K562 (cell line): ENCODE measurements around the gene ZBTB22. TPM values are rescaled to one million over a fixed set of nuclear protein-coding genes. Genes with fewer than 3 reads are reported as not detected.
A peak's percentile ranks its signal among the peaks of the same experiment; 100 is the strongest.

Experiments
- ATAC-seq: fragments of 200-7000 bp; cut with Tn5 transposase; 3 replicates; pipeline ENCODE4 v1.9.1; 2020; ENCODE audit warnings: moderate library complexity
- BruUV-seq: library from RNA; stranded (reverse); fragments of 400-500 nt; replicated peaks from 2 replicates; lab custom pipeline; 2021; lab: Mats Ljungman, UMichigan
- CTCF ChIA-PET: fragments of 300-600 bp; formaldehyde crosslinking; extraction: SDS; loops from one replicate; lab custom pipeline; 2021; ENCODE audit warnings: low intra/inter-chr PET ratio; lab: Yijun Ruan, JAX
- POLR2A ChIA-PET: fragments of 300-600, 350-650 bp; sonication (Branson Sonifier 250); formaldehyde crosslinking; extraction: SDS; loops from one replicate; lab custom pipeline; 2021; ENCODE audit warnings: antibody characterized with exemption, inconsistent platforms; lab: Yijun Ruan, JAX
- DNase-seq, 4 experiments: peaks; one replicate each; pipeline versions ENCODE4 v3.0.0 to v3.0.0-alpha.2; 2011 to 2018; ENCODE audit warnings: low spot score in 3 of 4, mixed read lengths in 3 of 4; ENCODE audit errors: extremely low read depth in 1 of 4
- FAIRE-seq: peaks from 2 replicates; lab custom pipeline; 2011; peaks lifted over from hg19 to GRCh38; lab: Jason Lieb, UNC
- H2AFZ ChIP-seq: 2 replicates; pipeline ENCODE4 v1.6.0; 2011; ENCODE audit warnings: low read depth, low read length, control low read depth, inconsistent platforms
- H3K27ac ChIP-seq: fragments of 200-600 bp; 3 replicates; pipeline ENCODE4 v1.8.0; 2011; ENCODE audit warnings: low read depth, mild to moderate bottlenecking, control low read depth, inconsistent platforms, low read length, moderate library complexity, mixed read lengths; ENCODE audit errors: extremely low read depth
- H3K27me3 ChIP-seq, 2 experiments: fragments of 300-600 bp in 1 of 2; 2 replicates in 1 of 2; 3 replicates in 1 of 2; pipeline versions ENCODE4 v1.6.0 to v1.8.0; 2011; ENCODE audit warnings: inconsistent platforms in 2 of 2, low read length in 2 of 2, mild to moderate bottlenecking in 1 of 2, mixed read lengths in 1 of 2, moderate library complexity in 1 of 2; ENCODE audit not compliant: control insufficient read depth in 2 of 2, insufficient read depth in 2 of 2
- H3K36me3 ChIP-seq: fragments of 300-600 bp; 3 replicates; pipeline ENCODE4 v1.8.0; 2011; ENCODE audit warnings: mild to moderate bottlenecking, low read length, inconsistent platforms; ENCODE audit not compliant: control insufficient read depth, insufficient read depth
- H3K4me1 ChIP-seq, 2 experiments: fragments of 200-600 bp in 1 of 2; replicated peaks in 1 of 2; 2 replicates in 1 of 2; 3 replicates in 1 of 2; pipeline versions ENCODE4 v1.5.1 to v1.8.0; 2011; ENCODE audit warnings: inconsistent platforms in 2 of 2, low read length in 2 of 2, mild to moderate bottlenecking in 1 of 2, mixed read lengths in 1 of 2, moderate library complexity in 1 of 2; ENCODE audit not compliant: control insufficient read depth in 2 of 2, insufficient read depth in 2 of 2
- H3K4me2 ChIP-seq: 2 replicates; pipeline ENCODE4 v1.6.1; 2011; ENCODE audit warnings: low read length, control low read depth, inconsistent platforms, mixed read lengths; ENCODE audit not compliant: insufficient read depth
- H3K4me3 ChIP-seq: fragments of 200-600 bp; sonication (generic), shearing (Covaris generic); 2 replicates; pipeline ENCODE4 v1.5.1; 2016; ENCODE audit warnings: control low read depth, inconsistent platforms
- H3K79me2 ChIP-seq: fragments of 200-600 bp; 3 replicates; pipeline ENCODE4 v1.8.0; 2011; ENCODE audit warnings: low read length, inconsistent platforms; ENCODE audit not compliant: control insufficient read depth, insufficient read depth
- H3K9ac ChIP-seq, 2 experiments: 2 replicates each; pipeline versions ENCODE4 v1.6.0 to v1.6.1; 2011; ENCODE audit warnings: low read depth in 2 of 2, low read length in 2 of 2, control low read depth in 1 of 2, inconsistent platforms in 1 of 2, mild to moderate bottlenecking in 1 of 2, mixed read lengths in 1 of 2; ENCODE audit not compliant: insufficient read depth in 1 of 2
- H3K9me1 ChIP-seq: one replicate; pipeline ENCODE4 v1.6.0; 2011; ENCODE audit warnings: inconsistent platforms, mild to moderate bottlenecking, low read length, moderate library complexity; ENCODE audit not compliant: control insufficient read depth, insufficient read depth
- H3K9me3 ChIP-seq: replicated peaks from 2 replicates; pipeline ENCODE4 v1.5.1; 2011; ENCODE audit warnings: low read depth, low read length, inconsistent platforms; ENCODE audit not compliant: control insufficient read depth, insufficient read depth
- H4K20me1 ChIP-seq: replicated peaks from 2 replicates; pipeline ENCODE4 v1.6.1; 2011; ENCODE audit warnings: low read length, inconsistent platforms, mixed read lengths; ENCODE audit not compliant: control insufficient read depth, insufficient read depth
- ARNT ChIP-seq, 2 experiments: fragments of 450-650 bp; IDR thresholded peaks; 2 replicates each; pipeline ENCODE4 v1.6.1; 2016; ENCODE audit warnings: mild to moderate bottlenecking in 1 of 2
- BRD9 ChIP-seq: fragments of 450-650 bp; IDR thresholded peaks from 2 replicates; pipeline ENCODE4 v1.6.1; 2018; ENCODE audit warnings: low read depth; ENCODE audit not compliant: partially characterized antibody
- BRF1 ChIP-seq: IDR thresholded peaks from 3 replicates; pipeline ENCODE4 v1.6.1; 2011; ENCODE audit warnings: borderline replicate concordance, mild to moderate bottlenecking; ENCODE audit not compliant: insufficient read length; ENCODE audit errors: extremely low read depth
- CAMTA2 ChIP-seq: fragments of 250-450 bp; sonication (Bioruptor Pico); conservative IDR thresholded peaks from 2 replicates; pipeline ENCODE4 v1.5.1; 2022
- L3MBTL2 ChIP-seq: fragments of 450-650 bp; IDR thresholded peaks from 2 replicates; pipeline ENCODE4 v1.6.1; 2016; ENCODE audit warnings: mild to moderate bottlenecking, moderate library complexity
- NFIX ChIP-seq: fragments of 250-450 bp; sonication (Bioruptor Pico); IDR thresholded peaks from 2 replicates; pipeline ENCODE4 v1.4.0; 2020; ENCODE audit warnings: low read depth, mild to moderate bottlenecking, moderate library complexity
- RFX1 ChIP-seq: fragments of 450-650 bp; IDR thresholded peaks from 2 replicates; pipeline ENCODE4 v1.6.1; 2016; ENCODE audit warnings: mild to moderate bottlenecking, moderate library complexity
- TBP ChIP-seq: optimal IDR thresholded peaks from 2 replicates; pipeline ENCODE3; 2011; ENCODE audit warnings: low read depth, low read length, improper control_type of control experiment
- TEAD1 ChIP-seq, 2 experiments: fragments of 450-650 bp in 1 of 2; sonication (generic) in 1 of 2; formaldehyde crosslinking; IDR thresholded peaks; 2 replicates each; pipeline versions ENCODE4 v1.4.0 to v1.8.0; 2020 to 2022; ENCODE audit warnings: mild to moderate bottlenecking in 2 of 2, missing genetic modification reagents in 1 of 2
- TOE1 ChIP-seq, 2 experiments: fragments of 450-650 bp in 1 of 2; sonication (generic) in 1 of 2; formaldehyde crosslinking in 1 of 2; IDR thresholded peaks; 2 replicates each; pipeline versions ENCODE4 v1.7.1 to v1.8.0; 2016 to 2022; ENCODE audit warnings: borderline replicate concordance in 2 of 2, mild to moderate bottlenecking in 2 of 2, antibody characterized with exemption in 1 of 2, inconsistent platforms in 1 of 2, low read depth in 1 of 2, missing genetic modification reagents in 1 of 2, moderate library complexity in 1 of 2
- ZNF133 ChIP-seq: fragments of 250-450 bp; sonication (Bioruptor Pico); IDR thresholded peaks from 2 replicates; pipeline ENCODE4 v1.4.0; 2020; ENCODE audit warnings: mild to moderate bottlenecking
- ZNF146 ChIP-seq: IDR thresholded peaks from one replicate; pipeline ENCODE4 v1.6.1; 2018; ENCODE audit warnings: missing compliant biosample characterization; ENCODE audit not compliant: unreplicated experiment
- WGBS: fragments of 100-300 bp; shearing (Covaris generic); methylation state at CpG from one replicate; pipeline ENCODE4 v1.1.6; 2016; ENCODE audit warnings: low coverage, mixed read lengths; ENCODE audit not compliant: insufficient coverage; ENCODE audit errors: missing lambda C conversion rate; 5-methylcytosine and 5-hydroxymethylcytosine counted together
- in situ Hi-C: fragments of 300-500 bp; cut with MboI; formaldehyde crosslinking; loops from 4 replicates; pipeline ENCODE4 v1.15.0; 2018; ENCODE audit warnings: inconsistent platforms, mixed read lengths
- intact Hi-C: fragments of 100-400 bp; cut with micrococcal nuclease; formaldehyde crosslinking; loops from 2 replicates; pipeline ENCODE4 v1.14.2; 2022
- polyA plus RNA-seq, 8 experiments: library from polyadenylated mRNA; depleted of rRNA in 4 of 8; stranded (reverse) in 5 of 8; unstranded in 3 of 8; fragments of >200 nt; fragmentation: Nextera tagmentation in 2 of 8; fragmentation: Illumina TruSeq in 1 of 8; extraction: Ambion mirVana in 2 of 8; extraction: Trizol in 1 of 8; gene quantifications; 2 replicates each; pipeline versions ENCODE4 v1.2.1 to v1.2.3, GENCODE V29; 2011 to 2014; ENCODE audit warnings: inconsistent platforms in 1 of 8, missing spikeins in 1 of 8
- total RNA-seq, 7 experiments: library from RNA; depleted of rRNA in 6 of 7; stranded (reverse); fragments of >200 nt in 6 of 7; fragmentation: Illumina TruSeq in 2 of 7; extraction: Trizol in 2 of 7; gene quantifications; 2 replicates each; pipeline versions ENCODE4 v1.2.1 to v1.2.3, GENCODE V29; 2011 to 2021; ENCODE audit warnings: low replicate concordance in 1 of 7
- TF ChIP-seq, protein P1 (sequence below), 2 experiments: IDR thresholded peaks in 1 of 2; conservative IDR thresholded peaks in 1 of 2; 2 replicates each; pipeline ENCODE4 v1.6.1; 2016; ENCODE audit warnings: low read depth in 2 of 2, mild to moderate bottlenecking in 1 of 2, missing compliant biosample characterization in 1 of 2, missing genetic modification characterization in 1 of 2, moderate library complexity in 1 of 2
- TF ChIP-seq, protein P2 (sequence below): fragments of 450-650 bp; IDR thresholded peaks from 2 replicates; pipeline ENCODE4 v1.6.1; 2017; ENCODE audit warnings: antibody characterized with exemption

ZBTB22 gene
- total and polyA plus RNA-seq, 9 of the 15 experiments (the other 6 are each of a cell fraction or from before 2014, with no cell fraction given), result 0.21 to 11.9 (median 7.1) TPM

DNA sequence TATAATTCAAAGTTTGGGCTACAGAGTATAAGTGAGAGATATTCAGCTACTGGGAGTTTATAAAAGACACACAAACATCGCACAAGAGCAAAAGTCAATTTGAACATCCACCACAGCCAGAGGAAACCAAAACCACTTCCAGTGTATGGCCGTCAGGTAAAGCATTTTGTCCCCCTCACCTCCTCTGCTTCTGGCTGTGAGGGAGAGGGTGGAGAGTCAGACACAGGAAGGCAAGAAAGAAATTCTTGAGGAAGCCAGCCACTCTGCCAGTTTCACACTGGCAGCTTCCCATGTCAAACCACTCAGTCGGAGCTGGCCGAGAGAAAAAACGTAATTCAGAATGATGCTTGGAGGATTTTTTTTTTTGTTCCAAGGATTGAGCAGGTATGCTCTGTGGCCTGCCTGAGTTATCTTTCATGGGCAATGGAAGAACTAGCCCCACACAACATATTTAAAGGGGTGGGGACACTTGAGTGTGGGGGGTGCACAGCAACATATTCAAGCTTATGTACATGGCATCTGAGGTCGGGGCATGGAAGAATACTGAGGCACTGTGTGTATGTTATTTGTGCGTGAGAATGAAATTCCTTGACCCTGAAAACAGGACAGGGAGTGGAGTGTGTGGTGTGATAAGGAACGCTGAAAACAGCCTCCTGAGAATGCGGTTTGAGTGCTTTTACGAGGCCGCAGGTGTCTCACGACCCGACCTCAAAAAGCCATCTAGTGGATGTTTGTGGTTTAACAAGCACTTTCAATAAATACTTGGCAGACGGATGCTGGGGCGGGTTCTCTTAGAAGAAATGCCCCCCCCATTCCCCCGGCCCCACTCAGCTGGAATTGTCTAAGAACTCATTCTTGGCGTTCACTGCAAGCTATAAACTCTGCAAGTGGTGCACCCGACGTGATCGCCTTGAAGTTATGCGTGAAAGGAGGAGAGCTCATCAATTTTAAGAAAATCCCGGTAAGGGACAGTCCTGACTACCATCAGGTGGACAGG lies 27.5 kb upstream of the ZBTB22 start:
- no TSS peak for BruUV-seq
- peak; percentile 87 for FAIRE-seq
- intact Hi-C loops, result loop anchor here (1.0 to 5.0 kb wide), 3 partner anchors 22 to 64 kb away; partner anchors contain the start of gene KIFC1
- Histone ChIP-seq H3K4me2 (peak overlapping the region; percentile 61), H2AFZ (peak overlapping the region; percentile 73), H3K9me3 (no peaks in the 10 kb centered on the region), H3K79me2 (no peaks in the 10 kb centered on the region), H4K20me1 (no peaks in the 10 kb centered on the region), H3K4me1 (peaks cover 5 to 12% of the 10 kb centered on the region in 2 experiments; a peak in 3 of 5 replicates), H3K27ac (peak overlapping the region; percentile 1; the same call in 1 of the 3 replicates), H3K4me3 (no peak overlapping the region), H3K9me1 (no peaks in the 10 kb centered on the region), H3K27me3 (no peaks in the 10 kb centered on the region), H3K36me3 (no peaks in the 10 kb centered on the region), H3K9ac (peak overlapping the region; percentile 6 to 22; a peak in 3 of 4 replicates)
- in situ Hi-C loops, result no loop called here
- ChIA-PET CTCF (interaction anchor here (0.6 to 1.7 kb wide), 3 partner anchors 17 to 68 kb away, joined by 3 to 14 read pairs (median 3); no protein-coding TSS in a partner anchor), POLR2A (interaction anchor here (0.7 to 1.4 kb wide), 5 partner anchors 20 to 33 kb away, joined by 3 to 9 read pairs (median 3); no protein-coding TSS in a partner anchor)
- 13% methylated on average over 22 of the region's 22 CpGs for WGBS
- peak; percentile 84 to 93 (median 84) for DNase-seq
- ATAC-seq, result peak; percentile 85
- TF ChIP-seq BRF1 (no peak), L3MBTL2 (peak; percentile 64; the same call in 1 of the 2 replicates), TBP (no peak), NFIX (CRISPR knock-in tag) (no peak), TEAD1 (CRISPR knock-in tag; IDR thresholded peaks at IDR 0.05) (peak; percentile 59 to 91; a peak in 2 of 4 replicates), RFX1 (no peak), ZNF146 (CRISPR knock-in tag) (no peak), ZNF133 (CRISPR knock-in tag) (no peak), BRD9 (no peak), CAMTA2 (CRISPR knock-in tag) (no peak), TOE1 (IDR thresholded peaks at IDR 0.05; ENCODE audit: borderline replicate concordance) (0 out of 2 replicates have a peak, but pooled peaks have one; percentile 41), TOE1 (CRISPR knock-in tag; IDR thresholded peaks at IDR 0.05; ENCODE audit: borderline replicate concordance, low read depth) (no peak), ARNT (IDR thresholded peaks at IDR 0.05) (peak; percentile 70 to 86; a peak in 2 of 4 replicates)
- TF ChIP-seq, protein P1, sequence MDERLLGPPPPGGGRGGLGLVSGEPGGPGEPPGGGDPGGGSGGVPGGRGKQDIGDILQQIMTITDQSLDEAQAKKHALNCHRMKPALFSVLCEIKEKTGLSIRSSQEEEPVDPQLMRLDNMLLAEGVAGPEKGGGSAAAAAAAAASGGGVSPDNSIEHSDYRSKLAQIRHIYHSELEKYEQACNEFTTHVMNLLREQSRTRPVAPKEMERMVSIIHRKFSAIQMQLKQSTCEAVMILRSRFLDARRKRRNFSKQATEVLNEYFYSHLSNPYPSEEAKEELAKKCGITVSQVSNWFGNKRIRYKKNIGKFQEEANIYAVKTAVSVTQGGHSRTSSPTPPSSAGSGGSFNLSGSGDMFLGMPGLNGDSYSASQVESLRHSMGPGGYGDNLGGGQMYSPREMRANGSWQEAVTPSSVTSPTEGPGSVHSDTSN (CRISPR knock-in tag; IDR thresholded peaks at IDR 0.05; ENCODE audit: low read depth), result no peak
- TF ChIP-seq, protein P1 (tag; conservative IDR thresholded peaks at IDR 0.05; ENCODE audit: low read depth), result no peak; the same call in 1 of the 2 replicates
- TF ChIP-seq, protein P2, sequence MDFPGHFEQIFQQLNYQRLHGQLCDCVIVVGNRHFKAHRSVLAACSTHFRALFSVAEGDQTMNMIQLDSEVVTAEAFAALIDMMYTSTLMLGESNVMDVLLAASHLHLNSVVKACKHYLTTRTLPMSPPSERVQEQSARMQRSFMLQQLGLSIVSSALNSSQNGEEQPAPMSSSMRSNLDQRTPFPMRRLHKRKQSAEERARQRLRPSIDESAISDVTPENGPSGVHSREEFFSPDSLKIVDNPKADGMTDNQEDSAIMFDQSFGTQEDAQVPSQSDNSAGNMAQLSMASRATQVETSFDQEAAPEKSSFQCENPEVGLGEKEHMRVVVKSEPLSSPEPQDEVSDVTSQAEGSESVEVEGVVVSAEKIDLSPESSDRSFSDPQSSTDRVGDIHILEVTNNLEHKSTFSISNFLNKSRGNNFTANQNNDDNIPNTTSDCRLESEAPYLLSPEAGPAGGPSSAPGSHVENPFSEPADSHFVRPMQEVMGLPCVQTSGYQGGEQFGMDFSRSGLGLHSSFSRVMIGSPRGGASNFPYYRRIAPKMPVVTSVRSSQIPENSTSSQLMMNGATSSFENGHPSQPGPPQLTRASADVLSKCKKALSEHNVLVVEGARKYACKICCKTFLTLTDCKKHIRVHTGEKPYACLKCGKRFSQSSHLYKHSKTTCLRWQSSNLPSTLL, result no peak
